Stimulated activated CD4-positive, alpha-beta T cell treated with anti-CD3 and anti-CD28 coated beads, Interleukin-4, amount 100 ng/mL, for 48 hours (primary cell): Measurements from ENCODE around the gene PIN4.
A peak's percentile ranks its signal among the peaks of the same experiment; 100 is the strongest.
"Not testable (repeated sequence)": the region's sequence is repeated elsewhere in the genome, so short reads cannot be mapped to it uniquely, and the experiment has no call there.

ENCODE experiments used
- DNase-seq, 2 donors: peaks; one replicate each; pipeline ENCODE4 v3.0.0-alpha.2; 2020; ENCODE audit warnings: low read depth in 2 of 2

Gene PIN4

DNA sequence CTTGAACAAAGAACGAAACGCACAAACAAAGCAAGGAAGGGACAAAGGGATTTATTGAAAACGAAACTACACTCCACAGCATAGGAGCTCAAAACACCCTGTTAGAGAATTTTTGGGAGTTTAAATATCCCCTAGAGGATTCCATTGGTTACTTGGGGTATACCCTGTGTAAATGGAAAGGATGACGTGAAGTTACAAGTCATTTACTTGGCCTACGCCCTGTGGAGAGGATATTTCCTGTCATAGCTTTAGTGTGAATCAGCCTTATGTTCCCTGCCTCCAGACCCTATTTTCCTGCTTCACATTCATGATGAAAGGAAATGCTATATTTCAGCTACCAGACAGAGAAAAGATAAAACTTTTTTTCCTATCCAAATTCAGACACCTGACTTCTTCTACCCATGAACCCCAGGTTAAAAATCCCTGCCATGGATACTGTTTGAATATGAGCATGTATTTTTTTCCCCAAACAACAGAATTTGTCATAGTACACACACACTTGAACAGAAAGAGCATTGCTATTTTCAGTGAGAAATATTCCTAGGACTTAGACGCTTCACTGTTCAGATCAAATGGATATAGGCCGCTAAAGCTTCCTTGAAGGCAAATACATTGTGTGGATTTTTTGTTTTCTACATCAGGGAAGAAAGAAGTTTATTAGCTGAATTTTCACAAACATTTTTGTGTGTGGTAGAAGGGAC lies 20.4 kb downstream of the PIN4 start:
- no peak for DNase-seq

- DNase-seq, result no peak
Measured at GRCh38 chrX:72202792-72203401, 21.3 kb downstream of the PIN4 start.

DNA sequence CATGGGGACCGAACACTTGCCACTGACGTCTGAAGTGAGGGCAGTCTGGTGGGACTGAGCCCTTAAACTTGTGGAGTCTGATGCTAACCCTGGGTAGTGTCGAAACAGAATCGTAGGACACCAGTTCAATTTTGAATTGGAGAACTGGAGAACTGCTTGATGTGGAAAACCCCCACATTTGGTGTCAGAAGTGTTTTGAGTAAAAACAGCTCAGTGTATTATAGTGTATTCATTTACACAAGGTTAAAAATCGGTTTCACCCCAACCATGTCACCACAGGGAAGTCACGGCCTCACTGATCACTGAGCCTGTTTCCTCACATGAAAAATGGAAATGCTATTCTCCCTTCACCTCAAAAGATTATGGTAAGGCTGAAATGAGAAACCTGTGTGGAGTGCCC lies 21.9 kb downstream of the PIN4 start:
- DNase-seq, result no peak

GRCh38 chrX:72205706-72206105 lies 24.1 kb downstream of the PIN4 start:
- no peak for DNase-seq

DNA sequence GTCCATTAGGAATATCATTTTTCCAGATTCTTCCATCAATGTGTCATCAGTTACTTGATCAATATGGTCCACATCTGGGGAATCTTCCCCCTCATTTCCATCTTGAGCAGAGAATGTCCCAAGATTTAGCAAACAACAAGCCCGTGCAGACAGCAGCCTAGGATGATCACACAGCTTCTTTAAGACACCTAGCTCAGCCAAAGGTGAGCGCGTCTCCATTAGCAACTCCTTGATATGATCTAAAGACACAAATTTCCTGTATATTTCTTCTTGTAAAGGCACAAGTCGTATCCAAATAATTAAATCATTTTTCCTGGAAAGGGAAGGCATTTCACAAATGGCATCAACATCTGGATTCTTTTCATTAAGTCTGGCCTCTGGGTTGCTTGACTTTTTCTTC lies 25.8 kb downstream of the PIN4 start:
- DNase-seq, result no peak

GRCh38 chrX:72208126-72208800 lies 26.7 kb downstream of the PIN4 start:
- DNase-seq, result no peak

DNA sequence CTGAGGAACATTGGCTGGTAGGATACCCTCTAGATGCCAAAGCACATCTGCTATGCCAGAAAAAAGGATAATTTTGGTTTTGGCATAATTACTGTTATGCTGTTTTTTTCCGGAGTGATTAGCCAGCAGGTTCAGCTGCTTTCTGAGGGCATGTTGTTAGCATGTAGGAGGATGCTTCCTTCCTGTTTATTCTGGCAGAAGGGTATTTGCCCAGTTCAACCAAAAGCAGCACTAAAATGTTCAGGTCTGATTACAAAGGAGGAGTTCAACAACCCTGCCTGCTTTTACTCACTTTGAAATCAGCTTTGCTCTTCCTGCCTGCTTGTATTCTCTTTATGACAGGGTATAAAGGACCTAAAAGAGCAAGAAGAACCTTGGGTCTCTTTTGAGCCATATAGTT lies 35.4 kb downstream of the PIN4 start:
- DNase-seq, result no peak

- DNase-seq, result not testable (repeated sequence)
Measured at GRCh38 chrX:72220375-72220774, 38.8 kb downstream of the PIN4 start.

GRCh38 chrX:72230290-72230689 lies 48.7 kb downstream of the PIN4 start:
- no peak for DNase-seq

- no peak for DNase-seq
Measured at GRCh38 chrX:72236841-72237240, 55.3 kb downstream of the PIN4 start.

- DNase-seq, result no peak
Measured at GRCh38 chrX:72238183-72238582, 56.6 kb downstream of the PIN4 start.

DNA sequence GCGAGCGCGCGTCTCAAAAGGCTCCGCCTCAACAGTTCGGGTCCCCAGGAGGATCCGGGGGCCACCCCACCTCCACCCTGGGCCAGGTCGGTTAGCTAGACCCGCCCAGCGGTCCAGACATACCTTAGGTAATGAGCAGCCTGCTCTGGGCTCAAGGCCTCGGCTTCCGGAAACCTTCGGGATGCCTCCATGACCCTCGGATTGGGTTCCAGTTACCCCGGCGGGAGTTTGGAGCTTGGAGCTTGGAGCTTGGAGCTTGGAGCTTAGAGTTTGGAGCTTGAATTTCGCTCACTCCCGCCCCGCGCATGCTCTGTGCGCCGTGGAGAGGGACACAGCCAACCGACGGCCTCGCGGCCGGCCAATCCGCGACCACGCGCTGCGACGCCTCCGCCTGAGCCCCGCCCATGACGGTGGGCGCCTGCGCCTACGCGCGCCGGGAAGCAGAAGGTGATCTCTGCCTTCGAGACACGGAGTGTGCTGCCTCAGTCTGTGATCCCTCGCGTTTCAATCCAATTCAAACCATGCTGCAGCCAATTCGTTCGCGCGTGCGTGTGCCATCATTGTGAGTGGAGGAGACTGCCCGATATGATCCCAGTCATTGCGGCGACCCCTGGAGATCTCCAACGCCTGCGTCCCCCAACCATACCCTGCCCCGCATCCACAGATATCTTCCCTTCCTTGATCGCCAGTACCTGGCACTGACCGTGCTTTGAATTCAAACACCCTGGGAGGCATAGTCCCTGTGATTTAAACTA lies 57.3 kb downstream of the PIN4 start, which contains the start of gene ERCC6L:
Gene ERCC6L, minus strand, starts transcription at position 307 of the 755 bp plus-strand sequence. Its CDS starts 116 bp downstream, at position 191.
- DNase-seq, result peak; percentile 73 to 78

- DNase-seq, result no peak
Measured at GRCh38 chrX:72240976-72241375, 59.4 kb downstream of the PIN4 start.

GRCh38 chrX:72243472-72243871 lies 61.9 kb downstream of the PIN4 start:
- DNase-seq, result no peak

DNA sequence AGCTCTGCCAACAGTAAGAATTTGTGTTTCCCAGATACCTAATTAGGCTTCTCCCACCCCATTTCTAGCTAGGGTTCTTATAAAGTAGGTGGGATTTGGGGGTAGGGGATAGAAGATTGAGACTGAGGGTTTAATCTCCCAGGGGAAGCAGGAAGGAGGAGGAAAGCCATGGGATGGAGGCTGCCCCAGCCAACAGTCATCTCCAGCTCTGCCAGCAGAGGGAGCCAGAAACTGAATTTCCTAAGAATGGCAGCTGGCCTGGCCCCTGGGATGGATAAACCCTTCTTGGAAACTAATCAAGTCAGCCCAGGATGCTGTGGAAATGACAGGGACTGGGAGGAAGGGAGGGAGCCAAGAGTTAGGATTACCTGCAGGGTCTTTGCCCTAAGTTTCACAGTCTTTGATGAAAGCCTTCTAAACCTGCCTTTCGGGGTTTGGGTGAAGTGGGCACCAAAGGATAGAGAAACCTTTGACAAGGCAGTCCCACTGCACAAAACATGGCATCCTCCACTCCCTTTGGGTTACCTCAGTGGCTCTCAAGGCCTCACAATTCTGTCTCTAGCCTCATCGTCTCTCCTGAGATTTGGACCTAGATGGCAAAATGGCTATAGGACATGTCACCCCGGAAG lies 64.0 kb downstream of the PIN4 start:
- DNase-seq, result peak in 1 of 2 donors; percentile 27

GRCh38 chrX:72247206-72247942 lies 65.8 kb downstream of the PIN4 start:
- no peak for DNase-seq
